Mucosa of descending colon (tissue), 3 donors: Measurements from ENCODE around the gene MAN1B1. TPM values are rescaled to one million over a fixed set of nuclear protein-coding genes. Genes with fewer than 3 reads are reported as not detected.

ENCODE experiments used
- ATAC-seq: fragments of 200-7000 bp; cut with Tn5 transposase; one replicate; pipeline ENCODE4 v1.9.1; 2020; ENCODE audit warnings: mild to moderate bottlenecking, moderate library complexity
- DNase-seq, 3 donors: peaks; one replicate each; pipeline ENCODE4 v3.0.0-alpha.2; 2020
- H3K36me3 ChIP-seq: fragments of 200-600 bp; one replicate; pipeline ENCODE4 v1.8.0; 2021; ENCODE audit warnings: low read depth, mild to moderate bottlenecking
- H3K4me1 ChIP-seq: fragments of 200-600 bp; one replicate; pipeline ENCODE4 v1.8.0; 2021; ENCODE audit warnings: low read depth, mild to moderate bottlenecking
- H3K4me3 ChIP-seq: fragments of 200-600 bp; one replicate; pipeline ENCODE4 v1.8.0; 2021; ENCODE audit warnings: mild to moderate bottlenecking
- H3K9me3 ChIP-seq: fragments of 200-600 bp; one replicate; pipeline ENCODE4 v1.8.0; 2021; ENCODE audit warnings: mild to moderate bottlenecking
- intact Hi-C, 2 donors: fragments of 100-400 bp; cut with DNase I in 1 of 2; cut with micrococcal nuclease in 1 of 2; formaldehyde crosslinking; loops; one replicate each; pipeline versions ENCODE4 v1.11.0 to v1.11.1; 2022; cut with DNase I, micrococcal nuclease
- total RNA-seq, 3 donors: library from RNA; stranded (reverse); fragmentation: NEBNext Ultra II Directional in 2 of 3; extraction: Animal tissue kit (Norgen Biotek cat#: 25700) in 2 of 3; gene quantifications; one replicate each; pipeline versions ENCODE4 v1.2.1 to v1.2.4, GENCODE V29; 2021 to 2023
- TF ChIP-seq, protein P1 (sequence below): fragments of 200-600 bp; IDR thresholded peaks from one replicate; pipeline ENCODE4 v1.8.0; 2022; ENCODE audit warnings: antibody characterized with exemption, mild to moderate bottlenecking
- donor health status: DM: no; HTN: no; CAD: no; lungs with moderate emphysema.
- donor health status: DM: no; HTN: no; CAD: no.
- donor health status: DM: no; HTN: yes; CAD: no.

Gene MAN1B1
- total RNA-seq, 3 donors from 2014 or later, result 36.1 to 55.4 (median 52.7) TPM

DNA sequence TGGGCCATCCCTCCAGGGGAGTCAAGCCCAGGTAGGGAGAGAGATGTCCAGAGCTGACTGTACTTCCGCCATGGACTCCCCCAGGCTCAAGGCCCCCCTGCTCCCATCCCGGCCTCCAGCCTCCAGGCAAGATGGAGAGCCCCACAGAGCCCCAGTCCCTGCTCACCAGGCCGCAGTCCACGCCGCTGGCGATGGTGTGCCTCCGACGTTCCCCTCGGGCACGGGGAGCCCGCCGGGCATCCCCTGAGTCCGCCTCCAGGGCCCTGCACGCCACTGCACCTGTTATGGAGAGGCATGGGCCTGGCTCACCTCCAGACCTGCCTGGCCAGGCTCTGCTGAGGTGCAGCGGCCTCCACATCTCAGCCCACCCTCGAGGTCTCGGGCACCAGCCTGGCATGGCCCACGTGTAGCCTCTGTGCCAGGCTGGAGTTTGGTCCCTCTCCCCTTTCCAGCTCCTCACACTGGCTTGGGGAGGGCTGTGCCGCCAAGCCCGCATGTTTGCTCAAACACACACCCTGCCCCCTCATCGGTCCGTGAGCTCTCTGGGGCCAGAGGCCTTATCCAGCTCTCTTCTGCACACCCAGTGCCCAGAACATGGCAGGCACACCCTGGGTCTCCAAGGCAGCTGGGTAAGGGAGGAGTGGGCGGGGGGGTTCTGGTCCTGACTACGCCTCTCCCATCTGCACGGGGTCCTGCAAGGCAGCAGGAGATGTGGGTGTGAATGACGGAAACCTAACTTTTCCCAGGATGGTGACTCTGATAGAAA, 20.5 kb upstream of the MAN1B1 start:
- intact Hi-C loops, result no loop called here
- TF ChIP-seq, protein P1, sequence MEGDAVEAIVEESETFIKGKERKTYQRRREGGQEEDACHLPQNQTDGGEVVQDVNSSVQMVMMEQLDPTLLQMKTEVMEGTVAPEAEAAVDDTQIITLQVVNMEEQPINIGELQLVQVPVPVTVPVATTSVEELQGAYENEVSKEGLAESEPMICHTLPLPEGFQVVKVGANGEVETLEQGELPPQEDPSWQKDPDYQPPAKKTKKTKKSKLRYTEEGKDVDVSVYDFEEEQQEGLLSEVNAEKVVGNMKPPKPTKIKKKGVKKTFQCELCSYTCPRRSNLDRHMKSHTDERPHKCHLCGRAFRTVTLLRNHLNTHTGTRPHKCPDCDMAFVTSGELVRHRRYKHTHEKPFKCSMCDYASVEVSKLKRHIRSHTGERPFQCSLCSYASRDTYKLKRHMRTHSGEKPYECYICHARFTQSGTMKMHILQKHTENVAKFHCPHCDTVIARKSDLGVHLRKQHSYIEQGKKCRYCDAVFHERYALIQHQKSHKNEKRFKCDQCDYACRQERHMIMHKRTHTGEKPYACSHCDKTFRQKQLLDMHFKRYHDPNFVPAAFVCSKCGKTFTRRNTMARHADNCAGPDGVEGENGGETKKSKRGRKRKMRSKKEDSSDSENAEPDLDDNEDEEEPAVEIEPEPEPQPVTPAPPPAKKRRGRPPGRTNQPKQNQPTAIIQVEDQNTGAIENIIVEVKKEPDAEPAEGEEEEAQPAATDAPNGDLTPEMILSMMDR, result no peak
- Histone ChIP-seq H3K4me3 (no peak overlapping the region), H3K36me3 (no peaks in the 10 kb centered on the region), H3K9me3 (no peaks in the 10 kb centered on the region), H3K4me1 (peaks cover 26% of the 10 kb centered on the region)
- no peak for ATAC-seq
- DNase-seq, result no peak

DNA sequence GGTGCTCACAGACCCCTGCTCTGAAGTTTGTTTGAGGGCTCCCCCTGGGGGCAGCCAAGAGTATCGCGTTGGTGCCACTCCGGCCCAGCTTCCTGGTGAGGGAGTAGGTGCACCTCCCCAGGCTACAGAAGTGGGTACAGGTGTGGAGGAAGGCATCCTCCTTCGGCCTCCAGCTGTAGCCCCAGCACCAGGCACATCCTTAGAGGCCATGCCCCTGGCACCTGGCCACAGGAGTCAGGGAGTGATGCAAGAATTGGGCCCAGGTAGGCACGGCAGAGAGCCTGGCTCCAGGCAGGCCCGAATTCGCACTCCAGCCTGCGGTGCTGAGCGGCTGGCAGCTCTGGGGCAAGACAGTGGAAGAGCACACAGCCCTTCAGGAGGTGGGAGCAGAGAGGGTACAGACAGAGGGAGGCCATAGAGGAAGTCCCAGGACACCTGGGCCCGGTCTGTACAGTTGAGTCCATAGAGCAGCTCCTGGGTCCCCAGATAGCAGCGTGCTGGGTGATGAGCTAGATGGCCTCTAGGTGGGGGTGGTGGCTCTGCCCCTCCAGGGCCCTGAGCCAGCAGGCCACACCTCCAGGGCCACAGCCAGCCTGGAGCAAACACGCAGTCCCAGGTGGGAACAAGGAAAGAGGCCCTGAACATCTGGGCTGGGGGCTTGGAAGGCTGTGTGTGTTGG, 18.8 kb upstream of the MAN1B1 start:
- Histone ChIP-seq H3K4me3 (no peak overlapping the region), H3K9me3 (no peaks in the 10 kb centered on the region), H3K4me1 (peaks cover 27% of the 10 kb centered on the region), H3K36me3 (no peaks in the 10 kb centered on the region)
- peak; percentile 73 for ATAC-seq
- intact Hi-C loops, result no loop called here
- TF ChIP-seq, protein P1, result peak; percentile 84
- DNase-seq, result peak; percentile 84 to 92 (median 85)

DNA sequence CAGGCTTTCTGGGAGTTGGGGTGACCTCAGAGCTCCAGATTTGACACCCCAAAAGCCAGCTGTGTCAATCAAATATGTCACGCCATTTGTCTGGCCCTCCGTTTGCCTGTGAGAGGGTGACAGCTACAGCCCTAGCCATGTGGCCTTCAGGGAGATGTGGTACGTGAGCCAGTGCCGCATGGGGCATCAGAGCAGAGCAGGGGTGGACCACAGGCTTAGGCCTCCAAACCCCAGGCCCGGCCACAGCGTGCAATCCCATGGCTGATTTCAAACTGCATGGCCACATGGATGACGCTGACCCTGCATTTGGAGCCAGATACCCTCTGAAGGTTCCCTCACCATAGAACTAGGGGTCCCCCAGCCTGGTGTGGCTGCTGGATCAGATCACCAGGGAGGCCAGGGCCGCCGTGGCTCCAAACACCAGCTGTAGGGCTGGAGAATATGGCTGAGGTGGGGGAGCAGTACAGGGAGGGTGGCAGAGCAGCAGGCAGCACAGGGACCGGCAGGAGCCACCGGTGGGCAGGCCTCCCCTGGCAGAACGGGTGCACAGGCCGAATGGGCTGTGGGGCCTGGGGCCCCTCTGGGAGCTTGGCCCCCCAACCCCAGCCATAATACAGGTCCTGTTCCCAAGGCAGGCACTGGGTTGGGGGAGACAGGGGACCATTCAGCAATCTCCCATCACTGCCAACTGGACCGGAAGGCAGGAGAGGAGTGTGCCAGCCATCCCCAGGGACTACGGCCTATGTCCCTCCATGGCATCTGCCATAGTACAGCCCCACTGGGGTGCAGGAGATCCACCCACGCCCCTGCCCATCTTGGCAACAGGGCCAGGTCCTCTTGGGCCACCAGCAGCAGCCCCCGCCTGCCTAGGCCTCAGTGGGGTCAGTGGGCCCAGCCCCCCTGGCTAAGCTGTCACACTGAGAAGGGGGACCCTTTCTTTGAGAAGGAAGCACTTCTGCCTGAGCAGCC, 18.0 kb upstream of the MAN1B1 start:
- TF ChIP-seq, protein P1, result no peak
- Histone ChIP-seq H3K9me3 (no peaks in the 10 kb centered on the region), H3K4me3 (no peak overlapping the region), H3K36me3 (no peaks in the 10 kb centered on the region), H3K4me1 (peaks cover 31% of the 10 kb centered on the region)
- intact Hi-C loops, result no loop called here
- peak in 1 of 3 donors; percentile 36 for DNase-seq
- ATAC-seq, result no peak

DNA sequence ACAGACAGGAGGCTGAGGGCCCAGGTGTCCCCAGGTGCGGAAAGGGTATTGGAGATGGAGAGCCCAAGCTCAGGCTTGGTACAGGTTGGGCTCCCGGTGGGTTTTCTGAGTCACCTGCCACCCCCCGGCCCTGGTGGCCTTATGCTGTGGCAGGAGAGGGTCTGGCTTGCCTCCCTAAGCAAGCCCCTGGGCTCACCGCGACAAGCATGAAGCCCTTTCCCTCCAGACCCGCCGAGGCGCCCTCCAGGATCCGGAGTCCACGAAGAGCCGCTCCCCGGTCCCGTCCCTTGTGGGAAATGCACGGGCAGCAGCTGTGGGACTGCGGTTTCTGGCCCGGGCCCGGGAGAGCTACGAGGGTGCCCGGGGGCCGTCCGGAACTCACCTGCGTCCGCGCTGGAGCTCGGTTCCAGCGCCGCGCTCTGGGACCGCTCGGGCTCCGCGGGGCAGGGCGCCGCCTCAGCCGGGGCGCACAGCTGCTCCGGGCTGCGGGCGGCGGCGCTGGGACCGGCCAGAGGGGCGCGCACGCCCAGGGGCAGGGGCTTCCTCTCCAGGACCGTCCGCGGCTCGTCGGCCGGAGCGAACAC, 17.2 kb upstream of the MAN1B1 start:
- TF ChIP-seq, protein P1, result no peak
- ATAC-seq (peak; percentile 6), DNase-seq (peak in 1 of 3 donors; percentile 53)
- no peaks in the 10 kb centered on the region for H3K9me3 ChIP-seq
- intact Hi-C loops, result no loop called here
- peak overlapping the region; percentile 14 for H3K4me3 ChIP-seq
- H3K4me1 ChIP-seq, result peaks cover 31% of the 10 kb centered on the region
- H3K36me3 ChIP-seq, result no peaks in the 10 kb centered on the region
